GM23338 (cell line): ENCODE data around the gene NEK7. TPM values are rescaled to one million over a fixed set of nuclear protein-coding genes. Genes with fewer than 3 reads are reported as not detected.

Source experiments
- ATAC-seq: fragments of 200-7000 bp; cut with Tn5 transposase; 3 replicates; pipeline ENCODE4 v1.9.1; 2020
- DNase-seq: peaks from one replicate; pipeline ENCODE4 v3.0.0-alpha.2; 2015; ENCODE audit warnings: low spot score
- H2AFZ ChIP-seq: fragments of 200-600 bp; sonication (generic); 2 replicates; pipeline ENCODE4 v1.8.0; 2016; ENCODE audit warnings: antibody characterized with exemption, mild to moderate bottlenecking, moderate library complexity
- H3F3A ChIP-seq: fragments of 200-600 bp; sonication (generic); replicated peaks from 2 replicates; pipeline ENCODE4 v1.8.0; 2017; ENCODE audit warnings: antibody characterized with exemption, mixed run types, low read depth
- H3K27ac ChIP-seq: fragments of 200-600 bp; sonication (generic); 2 replicates; pipeline ENCODE4 v1.6.1; 2016; ENCODE audit warnings: low read depth
- H3K27me3 ChIP-seq: fragments of 200-600 bp; sonication (generic); 2 replicates; pipeline ENCODE4 v1.8.0; 2016; ENCODE audit warnings: mild to moderate bottlenecking, mixed run types, moderate library complexity; ENCODE audit not compliant: insufficient read depth
- H3K36me3 ChIP-seq: fragments of 200-600 bp; sonication (generic); 2 replicates; pipeline ENCODE4 v1.8.0; 2016; ENCODE audit warnings: mild to moderate bottlenecking; ENCODE audit not compliant: insufficient read depth
- H3K4me1 ChIP-seq: fragments of 200-600 bp; sonication (generic); 2 replicates; pipeline ENCODE4 v1.8.0; 2016; ENCODE audit warnings: mild to moderate bottlenecking, moderate library complexity; ENCODE audit not compliant: insufficient read depth
- H3K4me2 ChIP-seq: fragments of 200-600 bp; sonication (generic); 2 replicates; pipeline ENCODE4 v1.7.1; 2017; ENCODE audit warnings: mixed run types
- H3K4me3 ChIP-seq: fragments of 200-600 bp; sonication (generic); 2 replicates; pipeline ENCODE4 v1.6.1; 2016; ENCODE audit warnings: mixed run types
- H3K79me2 ChIP-seq: fragments of 200-600 bp; sonication (generic); replicated peaks from 2 replicates; pipeline ENCODE4 v1.8.0; 2017; ENCODE audit warnings: mild to moderate bottlenecking; ENCODE audit not compliant: insufficient read depth
- H3K9me2 ChIP-seq: fragments of 200-600 bp; sonication (generic); 2 replicates; pipeline ENCODE4 v1.8.0; 2017; ENCODE audit not compliant: insufficient read depth
- H4K20me1 ChIP-seq: fragments of 200-600 bp; sonication (generic); replicated peaks from 2 replicates; pipeline ENCODE4 v1.8.0; 2017; ENCODE audit warnings: mild to moderate bottlenecking; ENCODE audit not compliant: insufficient read depth
- H3K27ac Mint-ChIP-seq: 2 replicates; pipeline ENCODE4 v1.8.0; 2020; ENCODE audit warnings: inconsistent platforms, mild to moderate bottlenecking, moderate library complexity, mixed read lengths
- H3K27me3 Mint-ChIP-seq: 3 replicates; pipeline ENCODE4 v1.8.0; 2022; ENCODE audit warnings: low read depth, mild to moderate bottlenecking, moderate library complexity, mixed read lengths, inconsistent platforms; ENCODE audit not compliant: insufficient read depth, poor library complexity
- H3K36me3 Mint-ChIP-seq: 3 replicates; pipeline ENCODE4 v1.8.0; 2021; ENCODE audit warnings: low read depth, mild to moderate bottlenecking, inconsistent platforms, moderate library complexity, mixed read lengths
- H3K4me1 Mint-ChIP-seq: 3 replicates; pipeline ENCODE4 v1.8.0; 2020; ENCODE audit warnings: mild to moderate bottlenecking, inconsistent platforms, mixed read lengths
- H3K4me3 Mint-ChIP-seq: 3 replicates; pipeline ENCODE4 v1.8.0; 2021; ENCODE audit warnings: moderate library complexity, mild to moderate bottlenecking, inconsistent platforms, mixed read lengths
- H3K9me3 Mint-ChIP-seq: 3 replicates; pipeline ENCODE4 v1.8.0; 2020; ENCODE audit warnings: moderate library complexity, mild to moderate bottlenecking, inconsistent platforms, mixed read lengths
- CREB1 ChIP-seq: fragments of 250-450 bp; sonication (Bioruptor Pico); IDR thresholded peaks from 2 replicates; pipeline ENCODE4 v1.5.0; 2020; ENCODE audit warnings: low read depth, mild to moderate bottlenecking, moderate library complexity
- EZH2 ChIP-seq: fragments of 200-600 bp; sonication (generic); IDR thresholded peaks from one replicate; pipeline ENCODE4 v1.8.0; 2017; ENCODE audit warnings: antibody characterized with exemption, mild to moderate bottlenecking, low read depth; ENCODE audit not compliant: unreplicated experiment
- EZH2phosphoT487 ChIP-seq: fragments of 200-600 bp; sonication (generic); IDR thresholded peaks from one replicate; pipeline ENCODE4 v1.8.1; 2018; ENCODE audit warnings: antibody characterized with exemption; ENCODE audit not compliant: unreplicated experiment
- JUNB ChIP-seq: IDR thresholded peaks from one replicate; pipeline ENCODE4 v1.6.1; 2016; ENCODE audit warnings: antibody characterized with exemption; ENCODE audit not compliant: unreplicated experiment
- NANOG ChIP-seq: IDR thresholded peaks from 2 replicates; pipeline ENCODE4 v1.6.1; 2016; ENCODE audit warnings: antibody characterized with exemption, borderline replicate concordance
- POLR2AphosphoS5 ChIP-seq: IDR thresholded peaks from 2 replicates; pipeline ENCODE4 v1.6.1; 2016; ENCODE audit warnings: antibody characterized with exemption, low read depth
- STAT1 ChIP-seq: IDR thresholded peaks from one replicate; pipeline ENCODE4 v1.6.1; 2016; ENCODE audit warnings: antibody characterized with exemption; ENCODE audit not compliant: unreplicated experiment
- ZNF114 ChIP-seq: fragments of 250-450 bp; sonication (Bioruptor Pico); IDR thresholded peaks from 2 replicates; pipeline ENCODE4 v1.5.0; 2020; ENCODE audit warnings: mild to moderate bottlenecking, moderate library complexity
- ZNF331 ChIP-seq: fragments of 250-450 bp; sonication (Bioruptor Pico); IDR thresholded peaks from 2 replicates; pipeline ENCODE4 v1.5.0; 2020; ENCODE audit warnings: low read depth, mild to moderate bottlenecking, moderate library complexity
- polyA plus RNA-seq: library from polyadenylated mRNA; unstranded; fragments of >200 nt; fragmentation: Nextera tagmentation; extraction: Ambion mirVana; gene quantifications from 2 replicates; pipeline ENCODE4 v1.2.1, GENCODE V29; 2016
- total RNA-seq: library from RNA; depleted of rRNA; stranded (reverse); fragments of >200 nt; shearing (Covaris generic); gene quantifications from 2 replicates; pipeline ENCODE4 v1.2.3, GENCODE V29; 2014
- TF ChIP-seq, protein P1 (sequence below): IDR thresholded peaks from 2 replicates; pipeline ENCODE4 v1.6.1; 2016; ENCODE audit warnings: antibody characterized with exemption
- TF ChIP-seq, protein P2 (sequence below), 2 experiments: fragments of 200-600 bp in 1 of 2; sonication (generic) in 1 of 2; conservative IDR thresholded peaks; 2 replicates each; pipeline versions ENCODE4 v1.5.1 to v1.6.1; 2016 to 2017; ENCODE audit warnings: antibody characterized with exemption in 2 of 2, low read depth in 2 of 2, mild to moderate bottlenecking in 2 of 2, moderate library complexity in 1 of 2
- TF ChIP-seq, protein P3 (sequence below): fragments of 250-450 bp; sonication (Bioruptor Pico); IDR thresholded peaks from 2 replicates; pipeline ENCODE4 v1.5.0; 2020; ENCODE audit warnings: mild to moderate bottlenecking, moderate library complexity
- TF ChIP-seq, protein P4 (sequence below): IDR thresholded peaks from one replicate; pipeline ENCODE4 v1.6.1; 2018; ENCODE audit warnings: antibody characterized with exemption; ENCODE audit not compliant: unreplicated experiment

The NEK7 gene
- total and polyA plus RNA-seq, 2 experiments from 2014 or later = 4.8 to 15.3 TPM

DNA sequence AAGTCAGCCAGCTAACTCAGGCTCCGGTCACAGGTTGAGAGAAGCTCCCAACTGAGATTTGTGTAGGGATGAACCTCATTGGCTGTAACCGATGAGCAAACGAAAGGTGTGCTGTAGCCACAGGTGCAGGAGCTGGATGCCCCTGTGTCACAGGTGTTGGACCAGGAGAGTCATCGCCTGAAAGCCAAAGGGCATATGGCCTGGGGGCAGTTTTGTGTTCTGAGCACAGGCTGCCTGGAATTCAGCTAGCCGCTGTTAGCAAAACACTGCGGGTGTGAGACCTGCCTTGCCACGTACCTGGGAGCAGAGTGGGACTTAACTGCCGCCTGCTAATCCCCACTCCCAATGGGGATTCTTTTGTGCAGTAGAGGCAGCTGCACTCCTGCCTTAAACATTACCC, 55.3 kb downstream of the NEK7 start:
- Histone ChIP-seq H3F3A (no peaks in the 10 kb centered on the region), H2AFZ (no peak overlapping the region), H3K79me2 (peaks cover 25% of the 10 kb centered on the region), H4K20me1 (no peaks in the 10 kb centered on the region), H3K9me2 (no peaks in the 10 kb centered on the region), H3K4me2 (no peak overlapping the region), H3K27ac (no peak overlapping the region), H3K4me1 (no peaks in the 10 kb centered on the region), H3K36me3 (no peaks in the 10 kb centered on the region), H3K27me3 (no peaks in the 10 kb centered on the region), H3K4me3 (no peak overlapping the region)
- no peak for DNase-seq
- Mint-ChIP-seq H3K4me1 (no peaks in the 10 kb centered on the region), H3K27me3 (peaks cover 2% of the 10 kb centered on the region), H3K27ac (no peak overlapping the region), H3K9me3 (peaks cover 26% of the 10 kb centered on the region), H3K4me3 (no peak overlapping the region), H3K36me3 (peaks cover 28% of the 10 kb centered on the region)
- no peak for ATAC-seq
- TF ChIP-seq, protein P1, sequence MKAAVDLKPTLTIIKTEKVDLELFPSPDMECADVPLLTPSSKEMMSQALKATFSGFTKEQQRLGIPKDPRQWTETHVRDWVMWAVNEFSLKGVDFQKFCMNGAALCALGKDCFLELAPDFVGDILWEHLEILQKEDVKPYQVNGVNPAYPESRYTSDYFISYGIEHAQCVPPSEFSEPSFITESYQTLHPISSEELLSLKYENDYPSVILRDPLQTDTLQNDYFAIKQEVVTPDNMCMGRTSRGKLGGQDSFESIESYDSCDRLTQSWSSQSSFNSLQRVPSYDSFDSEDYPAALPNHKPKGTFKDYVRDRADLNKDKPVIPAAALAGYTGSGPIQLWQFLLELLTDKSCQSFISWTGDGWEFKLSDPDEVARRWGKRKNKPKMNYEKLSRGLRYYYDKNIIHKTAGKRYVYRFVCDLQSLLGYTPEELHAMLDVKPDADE = no peak
- TF ChIP-seq JUNB (no peak), CREB1 (CRISPR knock-in tag) (no peak), ZNF331 (CRISPR knock-in tag) (no peak), ZNF114 (CRISPR knock-in tag) (no peak), EZH2 (no peak), POLR2AphosphoS5 (no peak), STAT1 (no peak), NANOG (no peak), EZH2phosphoT487 (no peak)
- TF ChIP-seq, protein P2, sequence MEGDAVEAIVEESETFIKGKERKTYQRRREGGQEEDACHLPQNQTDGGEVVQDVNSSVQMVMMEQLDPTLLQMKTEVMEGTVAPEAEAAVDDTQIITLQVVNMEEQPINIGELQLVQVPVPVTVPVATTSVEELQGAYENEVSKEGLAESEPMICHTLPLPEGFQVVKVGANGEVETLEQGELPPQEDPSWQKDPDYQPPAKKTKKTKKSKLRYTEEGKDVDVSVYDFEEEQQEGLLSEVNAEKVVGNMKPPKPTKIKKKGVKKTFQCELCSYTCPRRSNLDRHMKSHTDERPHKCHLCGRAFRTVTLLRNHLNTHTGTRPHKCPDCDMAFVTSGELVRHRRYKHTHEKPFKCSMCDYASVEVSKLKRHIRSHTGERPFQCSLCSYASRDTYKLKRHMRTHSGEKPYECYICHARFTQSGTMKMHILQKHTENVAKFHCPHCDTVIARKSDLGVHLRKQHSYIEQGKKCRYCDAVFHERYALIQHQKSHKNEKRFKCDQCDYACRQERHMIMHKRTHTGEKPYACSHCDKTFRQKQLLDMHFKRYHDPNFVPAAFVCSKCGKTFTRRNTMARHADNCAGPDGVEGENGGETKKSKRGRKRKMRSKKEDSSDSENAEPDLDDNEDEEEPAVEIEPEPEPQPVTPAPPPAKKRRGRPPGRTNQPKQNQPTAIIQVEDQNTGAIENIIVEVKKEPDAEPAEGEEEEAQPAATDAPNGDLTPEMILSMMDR (conservative IDR thresholded peaks at IDR 0.05; ENCODE audit: low read depth in 2 of 2) = no peak
- TF ChIP-seq, protein P3, sequence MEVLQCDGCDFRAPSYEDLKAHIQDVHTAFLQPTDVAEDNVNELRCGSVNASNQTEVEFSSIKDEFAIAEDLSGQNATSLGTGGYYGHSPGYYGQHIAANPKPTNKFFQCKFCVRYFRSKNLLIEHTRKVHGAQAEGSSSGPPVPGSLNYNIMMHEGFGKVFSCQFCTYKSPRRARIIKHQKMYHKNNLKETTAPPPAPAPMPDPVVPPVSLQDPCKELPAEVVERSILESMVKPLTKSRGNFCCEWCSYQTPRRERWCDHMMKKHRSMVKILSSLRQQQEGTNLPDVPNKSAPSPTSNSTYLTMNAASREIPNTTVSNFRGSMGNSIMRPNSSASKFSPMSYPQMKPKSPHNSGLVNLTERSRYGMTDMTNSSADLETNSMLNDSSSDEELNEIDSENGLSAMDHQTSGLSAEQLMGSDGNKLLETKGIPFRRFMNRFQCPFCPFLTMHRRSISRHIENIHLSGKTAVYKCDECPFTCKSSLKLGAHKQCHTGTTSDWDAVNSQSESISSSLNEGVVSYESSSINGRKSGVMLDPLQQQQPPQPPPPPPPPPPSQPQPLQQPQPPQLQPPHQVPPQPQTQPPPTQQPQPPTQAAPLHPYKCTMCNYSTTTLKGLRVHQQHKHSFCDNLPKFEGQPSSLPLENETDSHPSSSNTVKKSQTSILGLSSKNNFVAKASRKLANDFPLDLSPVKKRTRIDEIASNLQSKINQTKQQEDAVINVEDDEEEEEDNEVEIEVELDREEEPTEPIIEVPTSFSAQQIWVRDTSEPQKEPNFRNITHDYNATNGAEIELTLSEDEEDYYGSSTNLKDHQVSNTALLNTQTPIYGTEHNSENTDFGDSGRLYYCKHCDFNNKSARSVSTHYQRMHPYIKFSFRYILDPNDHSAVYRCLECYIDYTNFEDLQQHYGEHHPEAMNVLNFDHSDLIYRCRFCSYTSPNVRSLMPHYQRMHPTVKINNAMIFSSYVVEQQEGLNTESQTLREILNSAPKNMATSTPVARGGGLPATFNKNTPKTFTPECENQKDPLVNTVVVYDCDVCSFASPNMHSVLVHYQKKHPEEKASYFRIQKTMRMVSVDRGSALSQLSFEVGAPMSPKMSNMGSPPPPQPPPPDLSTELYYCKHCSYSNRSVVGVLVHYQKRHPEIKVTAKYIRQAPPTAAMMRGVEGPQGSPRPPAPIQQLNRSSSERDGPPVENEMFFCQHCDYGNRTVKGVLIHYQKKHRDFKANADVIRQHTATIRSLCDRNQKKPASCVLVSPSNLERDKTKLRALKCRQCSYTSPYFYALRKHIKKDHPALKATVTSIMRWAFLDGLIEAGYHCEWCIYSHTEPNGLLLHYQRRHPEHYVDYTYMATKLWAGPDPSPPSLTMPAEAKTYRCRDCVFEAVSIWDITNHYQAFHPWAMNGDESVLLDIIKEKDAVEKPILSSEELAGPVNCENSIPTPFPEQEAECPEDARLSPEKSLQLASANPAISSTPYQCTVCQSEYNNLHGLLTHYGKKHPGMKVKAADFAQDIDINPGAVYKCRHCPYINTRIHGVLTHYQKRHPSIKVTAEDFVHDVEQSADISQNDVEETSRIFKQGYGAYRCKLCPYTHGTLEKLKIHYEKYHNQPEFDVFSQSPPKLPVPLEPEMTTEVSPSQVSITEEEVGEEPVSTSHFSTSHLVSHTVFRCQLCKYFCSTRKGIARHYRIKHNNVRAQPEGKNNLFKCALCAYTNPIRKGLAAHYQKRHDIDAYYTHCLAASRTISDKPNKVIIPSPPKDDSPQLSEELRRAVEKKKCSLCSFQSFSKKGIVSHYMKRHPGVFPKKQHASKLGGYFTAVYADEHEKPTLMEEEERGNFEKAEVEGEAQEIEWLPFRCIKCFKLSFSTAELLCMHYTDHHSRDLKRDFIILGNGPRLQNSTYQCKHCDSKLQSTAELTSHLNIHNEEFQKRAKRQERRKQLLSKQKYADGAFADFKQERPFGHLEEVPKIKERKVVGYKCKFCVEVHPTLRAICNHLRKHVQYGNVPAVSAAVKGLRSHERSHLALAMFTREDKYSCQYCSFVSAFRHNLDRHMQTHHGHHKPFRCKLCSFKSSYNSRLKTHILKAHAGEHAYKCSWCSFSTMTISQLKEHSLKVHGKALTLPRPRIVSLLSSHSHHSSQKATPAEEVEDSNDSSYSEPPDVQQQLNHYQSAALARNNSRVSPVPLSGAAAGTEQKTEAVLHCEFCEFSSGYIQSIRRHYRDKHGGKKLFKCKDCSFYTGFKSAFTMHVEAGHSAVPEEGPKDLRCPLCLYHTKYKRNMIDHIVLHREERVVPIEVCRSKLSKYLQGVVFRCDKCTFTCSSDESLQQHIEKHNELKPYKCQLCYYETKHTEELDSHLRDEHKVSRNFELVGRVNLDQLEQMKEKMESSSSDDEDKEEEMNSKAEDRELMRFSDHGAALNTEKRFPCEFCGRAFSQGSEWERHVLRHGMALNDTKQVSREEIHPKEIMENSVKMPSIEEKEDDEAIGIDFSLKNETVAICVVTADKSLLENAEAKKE = no peak
- TF ChIP-seq, protein P4, sequence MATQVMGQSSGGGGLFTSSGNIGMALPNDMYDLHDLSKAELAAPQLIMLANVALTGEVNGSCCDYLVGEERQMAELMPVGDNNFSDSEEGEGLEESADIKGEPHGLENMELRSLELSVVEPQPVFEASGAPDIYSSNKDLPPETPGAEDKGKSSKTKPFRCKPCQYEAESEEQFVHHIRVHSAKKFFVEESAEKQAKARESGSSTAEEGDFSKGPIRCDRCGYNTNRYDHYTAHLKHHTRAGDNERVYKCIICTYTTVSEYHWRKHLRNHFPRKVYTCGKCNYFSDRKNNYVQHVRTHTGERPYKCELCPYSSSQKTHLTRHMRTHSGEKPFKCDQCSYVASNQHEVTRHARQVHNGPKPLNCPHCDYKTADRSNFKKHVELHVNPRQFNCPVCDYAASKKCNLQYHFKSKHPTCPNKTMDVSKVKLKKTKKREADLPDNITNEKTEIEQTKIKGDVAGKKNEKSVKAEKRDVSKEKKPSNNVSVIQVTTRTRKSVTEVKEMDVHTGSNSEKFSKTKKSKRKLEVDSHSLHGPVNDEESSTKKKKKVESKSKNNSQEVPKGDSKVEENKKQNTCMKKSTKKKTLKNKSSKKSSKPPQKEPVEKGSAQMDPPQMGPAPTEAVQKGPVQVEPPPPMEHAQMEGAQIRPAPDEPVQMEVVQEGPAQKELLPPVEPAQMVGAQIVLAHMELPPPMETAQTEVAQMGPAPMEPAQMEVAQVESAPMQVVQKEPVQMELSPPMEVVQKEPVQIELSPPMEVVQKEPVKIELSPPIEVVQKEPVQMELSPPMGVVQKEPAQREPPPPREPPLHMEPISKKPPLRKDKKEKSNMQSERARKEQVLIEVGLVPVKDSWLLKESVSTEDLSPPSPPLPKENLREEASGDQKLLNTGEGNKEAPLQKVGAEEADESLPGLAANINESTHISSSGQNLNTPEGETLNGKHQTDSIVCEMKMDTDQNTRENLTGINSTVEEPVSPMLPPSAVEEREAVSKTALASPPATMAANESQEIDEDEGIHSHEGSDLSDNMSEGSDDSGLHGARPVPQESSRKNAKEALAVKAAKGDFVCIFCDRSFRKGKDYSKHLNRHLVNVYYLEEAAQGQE = no peak
